ENCODE measurements around the gene WIPF1.

The WIPF1 gene

GRCh38 chr2:174510583-174511189 is 86.9 kb downstream of the WIPF1 start:
- peak; percentile 18 for DNase-seq (ENCODE audit: low read depth)
- no peak overlapping the region for H3K4me3 ChIP-seq (ENCODE audit: low read length)
- TF ChIP-seq CTCF (IDR thresholded peaks at IDR 0.05; ENCODE audit: insufficient read depth, low read depth, low read length, missing control alignments) = no peak
